GM19372 (cell line): Measurements from ENCODE around the gene MCUR1.
"Not testable (repeated sequence)": the region's sequence is repeated elsewhere in the genome, so short reads cannot be mapped to it uniquely, and the experiment has no call there.

Experiments
- ATAC-seq: cut with Tn5 transposase; IDR thresholded peaks from one replicate; pipeline ENCODE4 v1.9.1; 2021; ENCODE audit warnings: mild to moderate bottlenecking, low read depth, moderate library complexity; ENCODE audit not compliant: unreplicated experiment

Gene MCUR1, protein sequence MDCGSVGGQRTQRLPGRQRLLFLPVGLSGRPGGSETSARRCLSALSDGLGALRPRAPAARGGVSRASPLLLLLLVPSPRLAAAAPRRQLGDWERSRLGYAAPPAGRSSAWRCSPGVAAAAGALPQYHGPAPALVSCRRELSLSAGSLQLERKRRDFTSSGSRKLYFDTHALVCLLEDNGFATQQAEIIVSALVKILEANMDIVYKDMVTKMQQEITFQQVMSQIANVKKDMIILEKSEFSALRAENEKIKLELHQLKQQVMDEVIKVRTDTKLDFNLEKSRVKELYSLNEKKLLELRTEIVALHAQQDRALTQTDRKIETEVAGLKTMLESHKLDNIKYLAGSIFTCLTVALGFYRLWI

DNA sequence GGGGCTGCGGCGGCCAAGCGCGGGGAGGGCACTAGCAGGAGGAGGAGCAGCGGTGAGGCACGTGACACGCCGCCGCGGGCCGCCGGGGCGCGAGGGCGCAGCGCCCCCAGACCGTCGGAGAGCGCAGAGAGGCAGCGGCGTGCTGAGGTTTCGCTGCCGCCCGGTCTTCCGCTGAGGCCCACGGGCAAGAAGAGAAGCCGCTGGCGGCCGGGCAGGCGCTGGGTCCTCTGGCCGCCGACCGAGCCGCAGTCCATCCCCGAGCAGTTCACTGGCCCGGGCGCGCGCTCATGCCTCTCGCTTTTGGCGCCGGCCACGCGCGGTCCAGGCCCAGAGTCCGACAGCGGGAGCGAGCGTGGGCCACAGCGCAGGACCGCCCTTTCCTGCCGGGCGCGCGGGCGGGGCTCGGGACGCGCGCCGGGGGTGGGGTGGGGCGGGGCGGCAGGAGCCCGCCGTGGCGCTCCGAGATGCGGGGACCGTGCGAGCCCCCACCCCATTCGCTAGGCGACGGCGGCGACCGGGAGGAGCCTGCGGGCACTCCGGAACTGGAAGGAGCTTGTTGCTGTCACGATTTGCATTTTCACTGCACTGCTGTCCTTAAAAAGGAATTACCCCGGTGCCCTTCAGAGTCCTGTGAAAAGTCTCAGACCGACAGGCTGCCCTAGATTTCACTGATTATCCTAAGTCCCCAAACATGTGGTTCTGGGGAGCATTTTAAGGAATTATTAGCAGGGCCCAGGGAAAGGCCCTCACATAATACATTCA is at the start of gene MCUR1:
MCUR1 (minus strand) TSS at position 382 of the 762 bp plus-strand sequence; CDS start at position 254, 128 bp downstream.
- peak; percentile 74 for ATAC-seq

GRCh38 chr6:13863699-13864155 is 49.4 kb upstream of the MCUR1 start:
- ATAC-seq, result no peak

DNA sequence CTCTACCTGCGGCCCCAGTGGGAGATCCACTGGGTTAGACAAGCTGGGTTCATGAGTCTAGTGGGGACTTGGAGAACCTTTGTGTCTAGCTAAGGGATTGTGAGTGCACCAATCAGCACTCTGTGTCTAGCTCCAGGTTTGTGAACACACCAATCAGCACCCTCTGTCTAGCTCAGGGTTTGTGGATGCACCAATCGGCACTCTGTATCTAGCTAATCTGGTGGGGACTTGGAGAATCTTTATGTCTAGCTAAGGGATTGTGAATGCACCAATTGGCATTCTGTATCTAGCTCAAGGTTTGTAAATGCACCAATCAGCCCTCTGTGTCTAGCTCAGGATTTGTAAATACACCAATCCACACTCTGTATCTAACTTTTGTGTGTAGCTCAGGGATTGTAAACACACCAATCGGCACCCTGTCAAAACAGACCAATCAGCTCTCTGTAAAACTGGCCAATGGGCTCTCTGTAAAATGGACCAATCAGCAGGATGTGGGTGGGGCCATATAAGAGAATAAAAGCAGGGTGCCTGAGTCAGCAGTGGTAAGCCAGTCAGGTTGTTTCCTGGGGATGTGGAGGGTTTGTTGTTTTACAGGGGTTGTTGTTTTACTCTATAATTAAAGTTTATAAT is 46.3 kb upstream of the MCUR1 start:
- ATAC-seq, result not testable (repeated sequence)

DNA sequence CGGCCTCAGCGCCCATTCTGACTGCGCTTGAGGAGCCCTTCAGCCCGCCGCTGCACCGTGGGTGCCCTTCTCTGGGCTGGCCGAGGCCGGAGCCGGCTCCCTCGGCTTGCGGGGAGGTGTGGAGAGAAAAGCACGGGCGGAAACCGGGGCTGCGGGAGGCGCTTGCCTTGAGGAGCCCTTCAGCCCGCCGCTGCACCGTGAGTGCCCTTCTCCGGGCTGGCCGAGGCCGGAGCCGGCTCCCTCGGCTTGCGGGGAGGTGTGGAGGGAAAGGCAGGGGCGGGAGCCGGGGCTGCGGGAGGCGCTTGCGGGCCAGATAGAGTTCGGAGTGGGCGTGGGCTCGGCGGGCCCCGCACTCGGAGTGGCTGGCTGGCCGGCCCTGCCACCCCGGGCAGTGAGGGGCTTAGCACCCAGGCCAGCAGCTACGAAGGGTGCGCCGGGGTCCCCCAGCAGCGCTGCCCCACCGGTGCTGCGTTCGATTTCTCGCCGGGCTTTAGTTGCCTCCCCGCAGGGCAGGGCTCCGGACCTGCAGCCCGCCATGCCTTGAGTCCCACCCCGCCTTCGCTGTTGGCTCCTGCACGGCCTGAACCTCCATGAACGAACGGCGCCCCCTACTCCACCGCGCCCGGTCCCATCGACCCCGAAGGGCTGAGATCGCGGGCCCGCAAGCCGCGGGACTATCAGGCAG is 45.7 kb upstream of the MCUR1 start:
- no peak for ATAC-seq

DNA sequence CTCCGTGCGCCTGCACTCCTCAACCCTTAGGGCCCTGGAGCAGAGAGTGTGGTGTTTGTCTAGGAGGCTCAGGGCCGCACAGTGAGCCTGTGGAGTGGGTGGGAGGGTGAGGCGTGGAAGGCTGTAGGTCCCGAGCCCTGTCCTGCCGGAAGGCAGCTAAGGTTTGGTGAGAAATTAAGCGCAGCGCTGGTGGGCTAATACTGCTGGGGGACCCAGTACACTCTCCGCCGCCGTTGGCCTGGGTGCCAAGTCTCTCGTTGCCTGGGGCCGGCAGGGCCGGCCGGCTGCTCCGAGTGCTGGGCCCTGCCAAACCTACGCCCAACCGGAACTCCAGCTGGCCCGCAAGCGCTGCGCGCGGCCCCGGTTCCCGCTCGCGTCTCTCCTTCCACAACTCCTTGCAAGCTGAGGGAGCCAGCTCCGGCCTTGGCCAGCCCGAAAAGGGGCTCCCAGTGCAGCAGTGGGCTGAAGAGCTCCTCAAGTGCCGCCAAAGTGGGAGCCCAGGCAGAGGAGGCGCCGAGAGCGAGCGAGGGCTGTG is 40.4 kb upstream of the MCUR1 start:
- ATAC-seq, result no peak

DNA sequence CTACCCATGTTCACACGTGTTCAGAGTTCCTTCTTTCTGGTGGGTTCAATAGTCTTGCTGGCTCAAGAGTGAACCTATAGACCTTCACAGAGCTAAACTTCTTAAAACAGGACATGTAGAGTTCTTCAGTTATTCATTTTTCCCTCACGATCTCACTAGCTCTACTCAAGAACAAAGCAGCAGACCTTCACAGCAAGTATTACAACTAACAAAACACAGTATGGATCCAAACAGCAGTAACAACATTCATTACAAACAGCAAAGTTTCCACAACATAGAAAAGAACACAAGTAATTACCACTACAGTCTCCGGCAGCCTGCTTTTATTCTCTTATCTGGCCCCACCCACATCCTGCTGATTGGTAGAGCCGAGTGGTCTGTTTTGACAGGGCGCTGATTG is 39.5 kb upstream of the MCUR1 start:
- no peak for ATAC-seq

GRCh38 chr6:13851803-13852202 is 37.4 kb upstream of the MCUR1 start:
- ATAC-seq, result no peak

DNA sequence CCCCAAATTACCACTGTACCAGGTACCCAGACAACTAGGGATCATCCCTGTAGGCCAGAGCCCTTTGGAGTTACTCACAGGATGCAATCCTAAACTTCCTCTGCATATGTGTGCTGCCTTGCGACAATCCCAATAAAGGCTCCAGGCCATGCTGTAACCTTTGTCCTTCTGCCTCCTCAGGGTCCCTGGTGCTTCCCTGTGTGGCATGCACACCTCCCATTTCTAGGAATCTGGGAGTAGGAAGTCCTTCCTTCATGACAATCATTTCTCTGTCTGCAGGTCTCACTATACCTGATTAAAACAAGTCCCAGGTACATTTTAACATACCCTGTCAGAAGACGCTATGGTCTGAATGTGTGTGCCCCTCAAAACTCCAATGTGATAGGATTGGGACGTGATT is 37.0 kb upstream of the MCUR1 start:
- ATAC-seq, result no peak

- ATAC-seq, result not testable (repeated sequence)
Measured at GRCh38 chr6:13850690-13851089, 36.3 kb upstream of the MCUR1 start.

GRCh38 chr6:13848522-13849150 is 34.3 kb upstream of the MCUR1 start:
- no peak for ATAC-seq

- ATAC-seq, result no peak
Measured at GRCh38 chr6:13847326-13848050, 33.1 kb upstream of the MCUR1 start.

- no peak for ATAC-seq
Measured at GRCh38 chr6:13846841-13847240, 32.5 kb upstream of the MCUR1 start.

GRCh38 chr6:13841936-13842335 is 27.6 kb upstream of the MCUR1 start:
- ATAC-seq, result no peak

DNA sequence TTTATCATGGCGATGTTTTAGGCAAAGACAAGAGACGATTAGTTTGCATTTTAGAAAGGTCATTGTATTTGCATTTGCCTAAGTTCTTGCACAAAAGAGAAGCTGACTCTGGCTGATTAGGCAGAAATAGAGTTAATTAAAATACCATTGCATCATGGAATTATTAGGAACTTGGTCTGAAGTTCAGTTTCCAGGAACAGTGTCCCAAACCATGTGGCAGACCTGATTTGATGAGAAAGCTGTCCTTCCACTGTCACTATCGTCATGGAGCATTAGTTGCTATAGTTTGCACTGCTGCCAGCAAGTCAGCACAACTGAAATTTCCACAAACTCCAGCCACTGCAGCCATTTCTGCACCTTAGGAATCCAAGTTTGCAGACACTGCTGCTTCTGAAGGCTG is 24.3 kb upstream of the MCUR1 start:
- ATAC-seq, result no peak

- no peak for ATAC-seq
Measured at GRCh38 chr6:13836170-13836569, 21.8 kb upstream of the MCUR1 start.

- no peak for ATAC-seq
Measured at GRCh38 chr6:13834790-13835189, 20.4 kb upstream of the MCUR1 start.

DNA sequence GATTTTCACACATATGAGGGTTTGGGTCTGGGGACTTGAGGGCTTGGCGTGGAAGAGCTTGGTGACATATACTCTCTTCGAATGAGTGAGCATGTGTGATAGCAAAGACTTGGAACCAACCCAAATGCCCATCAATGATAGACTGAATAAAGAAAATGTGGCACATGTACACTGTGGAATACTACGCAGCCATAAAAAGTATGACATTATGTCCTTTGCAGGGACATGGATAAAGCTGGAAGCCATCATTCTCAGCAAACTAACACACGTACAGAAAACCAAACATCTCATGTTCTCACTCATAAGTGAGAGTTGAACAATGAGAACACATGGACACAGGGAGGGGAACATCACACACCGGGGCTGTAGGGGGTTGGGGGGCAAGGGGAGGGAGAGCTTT is 19.7 kb upstream of the MCUR1 start:
- not testable (repeated sequence) for ATAC-seq

- no peak for ATAC-seq
Measured at GRCh38 chr6:13832778-13833177, 18.4 kb upstream of the MCUR1 start.

DNA sequence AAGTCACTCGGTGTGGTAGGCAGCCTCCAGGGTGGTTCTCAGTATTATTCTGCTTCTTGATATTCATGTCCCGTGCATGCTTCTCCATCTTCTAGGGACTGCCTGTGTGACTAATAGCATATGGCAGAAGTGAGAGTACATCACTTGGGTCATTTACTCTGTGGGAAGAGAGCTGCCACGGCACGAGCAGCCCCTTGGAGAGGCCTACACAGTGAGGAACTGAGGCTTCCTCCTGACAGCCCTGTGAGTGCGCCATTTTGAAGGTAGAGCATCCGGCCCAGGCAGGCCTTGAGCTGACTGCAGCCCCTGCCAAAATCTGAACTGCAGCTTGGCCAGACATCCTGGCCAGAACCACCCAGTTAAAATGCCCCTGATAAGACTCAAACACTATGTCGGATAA is 17.3 kb upstream of the MCUR1 start:
- ATAC-seq, result no peak
